ENCODE data around the gene GDPGP1.
"Not testable (repeated sequence)": the region's sequence is repeated elsewhere in the genome, so short reads cannot be mapped to it uniquely, and the experiment has no call there.

DNA sequence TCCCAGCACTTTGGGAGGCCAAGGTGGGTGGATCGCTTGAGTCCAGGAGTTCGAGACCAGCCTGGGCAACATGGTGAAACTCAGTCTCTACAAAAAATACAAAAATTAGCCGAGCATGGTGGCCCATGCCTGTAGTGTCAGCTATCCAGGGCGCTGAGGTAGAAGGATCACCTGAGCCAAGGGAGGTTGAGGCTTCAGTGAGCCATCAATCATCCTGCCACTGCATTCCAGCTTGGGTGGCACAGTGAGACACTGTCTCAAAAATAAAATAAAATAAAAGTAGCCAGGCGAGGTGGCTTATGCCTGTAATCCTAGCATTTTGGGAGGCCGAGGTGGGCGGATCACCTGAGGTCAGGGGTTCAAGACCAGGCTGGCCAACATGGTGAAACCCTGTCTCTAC lies 45.9 kb upstream of the GDPGP1 start:
- TF ChIP-seq RB1 (IDR thresholded peaks at IDR 0.05; ENCODE audit: borderline replicate concordance); KDM1A (IDR thresholded peaks at IDR 0.05; ENCODE audit: borderline replicate concordance); EGR1 (IDR thresholded peaks at IDR 0.05; ENCODE audit: borderline replicate concordance in 1 of 2, low read depth in 2 of 2, low read length in 2 of 2): not testable (repeated sequence)
